GM12892 (cell line): ENCODE results near the gene PRKAG2.

ENCODE experiments used
- DNase-seq: peaks from one replicate; pipeline ENCODE4 v3.0.0; 2011; ENCODE audit not compliant: insufficient read length
- FAIRE-seq: peaks from 2 replicates; lab custom pipeline; 2011; peaks lifted over from hg19 to GRCh38; lab: Jason Lieb, UNC
- POLR2A ChIP-seq: IDR thresholded peaks from 2 replicates; pipeline ENCODE4 v1.6.1; 2011; ENCODE audit warnings: low read depth, low read length, control low read depth
- POLR2AphosphoS5 ChIP-seq: IDR thresholded peaks from 2 replicates; pipeline ENCODE4 v1.6.1; 2011; ENCODE audit warnings: low read depth, low read length, control low read depth
- TAF1 ChIP-seq: IDR thresholded peaks from 2 replicates; pipeline ENCODE4 v1.6.1; 2011; ENCODE audit warnings: low read depth, mild to moderate bottlenecking, control low read depth, low read length, borderline replicate concordance

Gene PRKAG2

GRCh38 chr7:151663382-151664100, 213.4 kb downstream of the PRKAG2 start:
- FAIRE-seq (no peak), DNase-seq (no peak)
- TF ChIP-seq TAF1 (no peak), POLR2AphosphoS5 (no peak), POLR2A (no peak)

GRCh38 chr7:151662251-151662826, 214.6 kb downstream of the PRKAG2 start:
- DNase-seq (no peak), FAIRE-seq (no peak)
- TF ChIP-seq TAF1 (no peak), POLR2AphosphoS5 (no peak)

GRCh38 chr7:151661587-151661986, 215.3 kb downstream of the PRKAG2 start:
- DNase-seq (no peak), FAIRE-seq (no peak)
- TF ChIP-seq POLR2AphosphoS5 (no peak), POLR2A (no peak), TAF1 (no peak)

- FAIRE-seq (no peak), DNase-seq (no peak)
- no peak for TF ChIP-seq POLR2AphosphoS5
- TF ChIP-seq POLR2A: no peak
- no peak for TF ChIP-seq TAF1
Measured at GRCh38 chr7:151660141-151660540, 216.8 kb downstream of the PRKAG2 start.

- no peak for TF ChIP-seq POLR2AphosphoS5
- TF ChIP-seq POLR2A: no peak
- no peak for TF ChIP-seq TAF1
Measured at GRCh38 chr7:151659219-151659618, 217.7 kb downstream of the PRKAG2 start.

GRCh38 chr7:151658778-151659177, 218.1 kb downstream of the PRKAG2 start:
- FAIRE-seq: no peak
- no peak for TF ChIP-seq TAF1
- no peak for TF ChIP-seq POLR2AphosphoS5
- no peak for TF ChIP-seq POLR2A
- no peak for DNase-seq

More at GRCh38 chr7:151659219-151659618, 217.7 kb downstream of the PRKAG2 start:
- DNase-seq (no peak), FAIRE-seq (no peak)

- DNase-seq (no peak), FAIRE-seq (no peak)
- TF ChIP-seq POLR2A (no peak), POLR2AphosphoS5 (no peak), TAF1 (no peak)
Measured at GRCh38 chr7:151657173-151657572, 219.7 kb downstream of the PRKAG2 start.

GRCh38 chr7:151655555-151655954, 221.4 kb downstream of the PRKAG2 start:
- FAIRE-seq: no peak
- TF ChIP-seq TAF1: no peak
- no peak for DNase-seq

- TF ChIP-seq POLR2AphosphoS5 (no peak), TAF1 (no peak), POLR2A (no peak)
- FAIRE-seq: no peak
- no peak for DNase-seq
Measured at GRCh38 chr7:151652111-151652510, 224.8 kb downstream of the PRKAG2 start.

GRCh38 chr7:151650161-151650560, 226.8 kb downstream of the PRKAG2 start:
- FAIRE-seq (no peak), DNase-seq (no peak)
- TF ChIP-seq POLR2A (no peak), POLR2AphosphoS5 (no peak), TAF1 (no peak)

- no peak for FAIRE-seq
- TF ChIP-seq POLR2A (no peak), TAF1 (no peak), POLR2AphosphoS5 (no peak)
- DNase-seq: no peak
Measured at GRCh38 chr7:151648429-151648828, 228.5 kb downstream of the PRKAG2 start.

GRCh38 chr7:151647874-151648273, 229.0 kb downstream of the PRKAG2 start:
- TF ChIP-seq POLR2AphosphoS5 (no peak), TAF1 (no peak), POLR2A (no peak)
- FAIRE-seq: no peak
- DNase-seq: no peak
